NT2/D1 (cell line): ENCODE data around the gene PPP2R3A.
"Not testable (repeated sequence)": the region's sequence is repeated elsewhere in the genome, so short reads cannot be mapped to it uniquely, and the experiment has no call there.

Experiments
- DNase-seq: peaks from one replicate; pipeline ENCODE4 v3.0.0-alpha.2; 2011; ENCODE audit warnings: low read depth, low spot score
- H3K27me3 ChIP-seq: 2 replicates; pipeline ENCODE4 v1.6.0; 2011; ENCODE audit warnings: mild to moderate bottlenecking; ENCODE audit not compliant: insufficient read length, insufficient read depth
- H3K36me3 ChIP-seq: 2 replicates; pipeline ENCODE4 v1.6.1; 2011; ENCODE audit warnings: mild to moderate bottlenecking, low read length, mixed read lengths; ENCODE audit not compliant: insufficient read depth, insufficient read length
- H3K4me1 ChIP-seq: 2 replicates; pipeline ENCODE4 v1.5.1; 2011; ENCODE audit not compliant: insufficient read depth, insufficient read length
- H3K4me3 ChIP-seq: 2 replicates; pipeline ENCODE4 v1.5.1; 2011; ENCODE audit warnings: low read depth; ENCODE audit not compliant: insufficient read length
- H3K9ac ChIP-seq: 2 replicates; pipeline ENCODE4 v1.6.0; 2011; ENCODE audit warnings: low read depth; ENCODE audit not compliant: insufficient read length
- H3K9me3 ChIP-seq: 2 replicates; pipeline ENCODE4 v1.5.1; 2011; ENCODE audit warnings: mild to moderate bottlenecking, low read length; ENCODE audit not compliant: insufficient read depth
- SUZ12 ChIP-seq: IDR thresholded peaks from 2 replicates; pipeline ENCODE4 v1.6.1; 2011; ENCODE audit not compliant: insufficient read length, insufficient read depth; ENCODE audit errors: extremely low read depth
- YY1 ChIP-seq: IDR thresholded peaks from 2 replicates; pipeline ENCODE4 v1.6.1; 2011; ENCODE audit not compliant: insufficient read length, insufficient read depth
- ZNF274 ChIP-seq: IDR thresholded peaks from 2 replicates; pipeline ENCODE4 v1.6.1; 2011; ENCODE audit warnings: mild to moderate bottlenecking, low read depth, low read length

The PPP2R3A gene

GRCh38 chr3:136134091-136134490 lies 168.6 kb downstream of the PPP2R3A start:
- no peak for TF ChIP-seq YY1
- no peak for TF ChIP-seq SUZ12
- TF ChIP-seq ZNF274, result no peak
- H3K4me1 ChIP-seq, result no peaks in the 10 kb centered on the region
- H3K27me3 ChIP-seq, result no peaks in the 10 kb centered on the region
- H3K9ac ChIP-seq, result no peak overlapping the region
- no peaks in the 10 kb centered on the region for H3K36me3 ChIP-seq
- no peak for DNase-seq
- no peak overlapping the region for H3K4me3 ChIP-seq
- H3K9me3 ChIP-seq, result no peaks in the 10 kb centered on the region

- Histone ChIP-seq H3K4me1 (no peaks in the 10 kb centered on the region), H3K9ac (no peak overlapping the region), H3K27me3 (no peaks in the 10 kb centered on the region), H3K4me3 (no peak overlapping the region), H3K9me3 (no peaks in the 10 kb centered on the region), H3K36me3 (no peaks in the 10 kb centered on the region)
- no peak for DNase-seq
- TF ChIP-seq ZNF274 (no peak), YY1 (no peak), SUZ12 (no peak)
Observed at GRCh38 chr3:136135039-136135802, 169.7 kb downstream of the PPP2R3A start.

- Histone ChIP-seq H3K9me3 (no peaks in the 10 kb centered on the region), H3K9ac (no peak overlapping the region), H3K4me1 (no peaks in the 10 kb centered on the region), H3K27me3 (no peaks in the 10 kb centered on the region), H3K36me3 (no peaks in the 10 kb centered on the region), H3K4me3 (no peak overlapping the region)
- TF ChIP-seq SUZ12 (no peak), YY1 (no peak), ZNF274 (no peak)
- DNase-seq, result no peak
Observed at GRCh38 chr3:136136454-136136853, 170.9 kb downstream of the PPP2R3A start.

GRCh38 chr3:136141291-136141785 lies 175.8 kb downstream of the PPP2R3A start:
- Histone ChIP-seq H3K4me1 (no peaks in the 10 kb centered on the region), H3K27me3 (no peaks in the 10 kb centered on the region), H3K36me3 (peaks cover 12% of the 10 kb centered on the region), H3K4me3 (no peak overlapping the region), H3K9ac (no peak overlapping the region), H3K9me3 (no peaks in the 10 kb centered on the region)
- TF ChIP-seq YY1, result no peak
- TF ChIP-seq SUZ12, result no peak
- TF ChIP-seq ZNF274, result no peak
- DNase-seq, result no peak

- Histone ChIP-seq H3K4me1 (no peaks in the 10 kb centered on the region), H3K4me3 (no peak overlapping the region), H3K9ac (no peak overlapping the region), H3K9me3 (no peaks in the 10 kb centered on the region), H3K36me3 (peaks cover 12% of the 10 kb centered on the region), H3K27me3 (no peaks in the 10 kb centered on the region)
- no peak for DNase-seq
- TF ChIP-seq YY1 (no peak), ZNF274 (no peak), SUZ12 (no peak)
Observed at GRCh38 chr3:136141891-136142290, 176.4 kb downstream of the PPP2R3A start.

- TF ChIP-seq ZNF274, result no peak
- no peak for TF ChIP-seq YY1
- no peak for TF ChIP-seq SUZ12
- Histone ChIP-seq H3K9ac (no peak overlapping the region), H3K4me3 (no peak overlapping the region), H3K27me3 (no peaks in the 10 kb centered on the region), H3K9me3 (no peaks in the 10 kb centered on the region), H3K4me1 (no peaks in the 10 kb centered on the region), H3K36me3 (peaks cover 18% of the 10 kb centered on the region)
- peak; percentile 38 for DNase-seq
Observed at GRCh38 chr3:136142592-136142991, 177.1 kb downstream of the PPP2R3A start.

GRCh38 chr3:136144397-136144796 lies 178.9 kb downstream of the PPP2R3A start:
- not testable (repeated sequence) for H3K4me1 ChIP-seq, DNase-seq, H3K9ac ChIP-seq, H3K4me3 ChIP-seq, H3K9me3 ChIP-seq, H3K27me3 ChIP-seq
- H3K36me3 ChIP-seq, result peaks cover 29% of the 10 kb centered on the region
